ENCODE data around the gene SEC14L1.

Gene SEC14L1

GRCh38 chr17:77140166-77140877 lies 447 bp upstream of the SEC14L1 start:
- DNase-seq, result peak; percentile 98 to 100
- Histone ChIP-seq H3K36me3 (peaks cover 0 to 19% (median 14%) of the 10 kb centered on the region in 3 donors), H3K4me1 (peaks cover 0 to 22% (median 13%) of the 10 kb centered on the region in 4 donors), H3K27me3 (no peaks in the 10 kb centered on the region), H3K9me3 (no peaks in the 10 kb centered on the region), H3K4me3 (peak overlapping the region; percentile 86 to 95), H3K27ac (peak overlapping the region; percentile 95 to 97)
- intact Hi-C loops (cut with DNase I; ENCODE audit: low total_unique reads), result loop anchor here (5.0 kb wide), 1 partner anchor 43 kb away; no protein-coding TSS in a partner anchor
- TF ChIP-seq CTCF (IDR thresholded peaks at IDR 0.05), result no peak

DNA sequence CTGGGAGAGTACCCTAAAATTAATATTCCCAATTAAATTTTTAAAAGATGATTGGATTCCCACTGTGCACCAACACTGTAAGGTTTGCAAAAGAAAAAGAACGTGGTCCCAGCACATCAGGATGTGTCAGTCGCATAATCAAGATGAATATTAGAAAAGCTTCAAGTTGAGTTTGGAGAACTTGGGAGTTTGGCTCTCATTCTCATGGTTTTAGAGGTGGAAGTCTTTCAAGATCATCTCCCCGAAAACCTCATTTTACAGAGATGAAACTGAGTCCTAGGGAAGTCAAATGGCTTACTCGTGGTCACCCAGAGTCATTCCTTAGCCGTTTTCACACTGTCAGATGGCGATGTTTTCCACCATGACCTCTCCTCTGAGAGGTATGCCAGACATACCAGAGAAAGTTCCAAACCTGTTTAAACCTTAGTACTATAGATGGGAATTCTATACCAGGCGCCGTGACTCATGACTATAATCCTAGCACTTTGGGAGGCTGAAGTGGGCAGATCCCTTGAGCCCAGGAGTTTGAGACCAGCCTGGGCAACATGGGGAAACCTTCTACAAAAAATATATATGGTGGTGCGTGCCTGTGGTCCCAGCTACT lies 1.2 kb downstream of the SEC14L1 start:
- TF ChIP-seq CTCF (IDR thresholded peaks at IDR 0.05), result no peak
- Histone ChIP-seq H3K36me3 (peaks cover 0 to 19% (median 17%) of the 10 kb centered on the region in 3 donors), H3K27ac (peak overlapping the region; percentile 83 to 95), H3K4me3 (peak overlapping the region; percentile 86 to 95), H3K9me3 (no peaks in the 10 kb centered on the region), H3K4me1 (peaks cover 0 to 32% (median 20%) of the 10 kb centered on the region in 4 donors), H3K27me3 (no peaks in the 10 kb centered on the region)
- intact Hi-C loops (cut with DNase I; ENCODE audit: low total_unique reads), result loop anchor here (5.0 kb wide), 1 partner anchor 45 kb away; no protein-coding TSS in a partner anchor
- no peak for DNase-seq

DNA sequence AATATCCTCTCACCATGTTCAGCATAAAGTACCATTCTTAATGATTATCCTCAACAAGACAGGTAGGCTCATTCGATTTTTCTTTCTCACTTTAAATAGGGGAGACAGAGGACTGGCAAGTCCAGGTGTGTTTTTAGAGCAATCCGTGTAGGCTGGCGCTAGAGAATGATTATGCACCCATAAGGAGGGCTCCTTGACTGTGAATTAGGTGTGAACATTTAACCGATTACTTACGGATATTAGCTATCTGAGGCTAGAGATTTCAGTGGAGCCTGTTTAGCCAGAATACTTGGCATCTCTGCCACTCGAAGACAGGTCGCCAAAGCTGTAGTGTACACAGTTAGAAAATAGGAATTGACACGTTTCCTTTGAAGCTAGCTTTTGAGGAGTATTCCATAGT lies 1.9 kb downstream of the SEC14L1 start:
- peaks cover 0 to 32% (median 20%) of the 10 kb centered on the region in 4 donors for H3K4me1 ChIP-seq
- H3K4me3 ChIP-seq, result peak overlapping the region in 1 of 2 donors; percentile 10
- H3K9me3 ChIP-seq, result no peaks in the 10 kb centered on the region
- intact Hi-C loops (cut with DNase I; ENCODE audit: low total_unique reads), result loop anchor here (5.0 kb wide), 1 partner anchor 45 kb away; no protein-coding TSS in a partner anchor
- peaks cover under 1 to 24% (median 24%) of the 10 kb centered on the region in 3 donors for H3K36me3 ChIP-seq
- H3K27me3 ChIP-seq, result no peaks in the 10 kb centered on the region
- DNase-seq, result no peak
- TF ChIP-seq CTCF (IDR thresholded peaks at IDR 0.05), result no peak
- no peak overlapping the region for H3K27ac ChIP-seq

GRCh38 chr17:77143306-77143705 lies 2.5 kb downstream of the SEC14L1 start:
- intact Hi-C loops (cut with DNase I; ENCODE audit: low total_unique reads), result loop anchor here (5.0 kb wide), 1 partner anchor 46 kb away; no protein-coding TSS in a partner anchor

DNA sequence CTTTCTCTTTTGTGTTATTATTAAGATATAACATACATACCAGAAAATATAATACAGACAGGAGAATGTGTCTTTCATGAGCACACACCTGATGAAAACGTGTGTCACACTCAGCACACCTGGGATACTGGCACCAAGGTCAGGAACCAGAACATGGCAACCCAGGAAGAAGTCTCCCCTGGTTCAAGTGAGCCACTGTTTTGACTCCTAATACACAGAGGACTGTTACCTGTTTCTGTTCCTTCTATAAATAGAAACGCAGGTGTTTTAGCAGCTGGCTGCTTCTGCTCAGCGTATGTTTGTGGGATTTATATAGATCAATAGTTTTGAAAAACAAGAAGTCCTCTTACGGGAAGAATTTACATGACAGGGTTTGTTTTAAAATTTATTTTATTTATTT lies 3.5 kb downstream of the SEC14L1 start:
- Histone ChIP-seq H3K9me3 (no peaks in the 10 kb centered on the region), H3K36me3 (peaks cover 5 to 39% (median 38%) of the 10 kb centered on the region in 3 donors), H3K27ac (no peak overlapping the region), H3K27me3 (no peaks in the 10 kb centered on the region), H3K4me3 (no peak overlapping the region), H3K4me1 (peaks cover 0 to 32% (median 20%) of the 10 kb centered on the region in 4 donors)
- intact Hi-C loops (cut with DNase I; ENCODE audit: low total_unique reads), result loop anchor here (5.0 kb wide), 1 partner anchor 47 kb away; no protein-coding TSS in a partner anchor
- TF ChIP-seq CTCF (IDR thresholded peaks at IDR 0.05), result no peak
- no peak for DNase-seq

More at GRCh38 chr17:77143306-77143705, 2.5 kb downstream of the SEC14L1 start:
- peaks cover 0 to 32% (median 20%) of the 10 kb centered on the region in 4 donors for H3K4me1 ChIP-seq
- H3K27me3 ChIP-seq, result no peaks in the 10 kb centered on the region
- H3K9me3 ChIP-seq, result no peaks in the 10 kb centered on the region
- H3K4me3 ChIP-seq, result peak overlapping the region in 1 of 2 donors; percentile 10
- peak overlapping the region in 1 of 2 donors; percentile 4 for H3K27ac ChIP-seq
- DNase-seq, result no peak
- TF ChIP-seq CTCF (IDR thresholded peaks at IDR 0.05), result no peak
- H3K36me3 ChIP-seq, result peaks cover 5 to 30% (median 29%) of the 10 kb centered on the region in 3 donors

Measured in tibial artery (tissue), 4 donors.